ENCODE results near the gene MACROD2.

Gene MACROD2

DNA sequence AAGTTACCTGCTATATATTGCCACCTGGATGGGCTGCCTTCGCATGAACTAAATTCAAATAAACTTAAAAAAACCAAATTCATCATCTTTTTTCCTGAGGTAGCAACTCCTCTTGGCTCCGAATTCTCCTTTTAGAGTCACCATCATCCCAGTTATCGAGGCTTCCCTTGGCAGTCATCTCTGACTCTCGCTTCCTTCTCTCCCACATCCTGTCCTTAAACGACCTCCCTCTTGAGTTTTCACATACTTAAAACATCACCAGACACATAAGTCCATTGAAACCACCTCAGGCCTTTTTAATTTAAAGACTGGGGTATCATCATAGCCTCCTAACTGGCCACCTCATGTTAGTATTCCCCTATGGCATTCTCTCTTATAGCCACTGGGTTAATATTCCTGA lies 638.2 kb downstream of the MACROD2 start:
- DNase-seq (ENCODE audit: low read depth in 4 of 4, low spot score in 1 of 4) = no peak

GRCh38 chr20:14634665-14635064 lies 639.3 kb downstream of the MACROD2 start:
- no peak for DNase-seq (ENCODE audit: low read depth in 4 of 4, low spot score in 1 of 4)

- DNase-seq (ENCODE audit: low read depth in 4 of 4, low spot score in 1 of 4) = no peak
Measured at GRCh38 chr20:14637441-14637840, 642.1 kb downstream of the MACROD2 start.

GRCh38 chr20:14643146-14643545 lies 647.8 kb downstream of the MACROD2 start:
- DNase-seq (ENCODE audit: low read depth in 4 of 4, low spot score in 1 of 4) = no peak

DNA sequence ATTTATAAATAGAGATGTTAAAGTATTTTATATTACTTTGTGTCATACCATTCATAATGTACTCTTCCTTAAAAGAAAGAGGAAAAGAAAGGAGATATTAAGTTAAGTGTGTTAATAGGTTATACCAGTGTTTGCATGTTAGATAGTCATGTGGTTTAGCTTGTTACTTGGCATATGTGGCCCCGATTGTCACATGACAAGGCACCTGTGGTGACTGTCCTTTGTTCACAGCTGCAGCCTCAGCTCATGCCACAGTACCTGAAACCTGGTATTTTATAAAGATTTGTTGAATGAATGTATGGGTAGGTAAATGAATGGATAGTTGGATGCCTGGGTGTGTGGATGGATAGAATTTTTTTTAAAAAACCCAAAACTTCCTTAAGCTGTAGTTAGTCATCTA lies 648.2 kb downstream of the MACROD2 start:
- no peak for DNase-seq (ENCODE audit: low read depth in 4 of 4, low spot score in 1 of 4)

- no peak for DNase-seq (ENCODE audit: low read depth in 4 of 4, low spot score in 1 of 4)
Measured at GRCh38 chr20:14644306-14645097, 649.2 kb downstream of the MACROD2 start.

DNA sequence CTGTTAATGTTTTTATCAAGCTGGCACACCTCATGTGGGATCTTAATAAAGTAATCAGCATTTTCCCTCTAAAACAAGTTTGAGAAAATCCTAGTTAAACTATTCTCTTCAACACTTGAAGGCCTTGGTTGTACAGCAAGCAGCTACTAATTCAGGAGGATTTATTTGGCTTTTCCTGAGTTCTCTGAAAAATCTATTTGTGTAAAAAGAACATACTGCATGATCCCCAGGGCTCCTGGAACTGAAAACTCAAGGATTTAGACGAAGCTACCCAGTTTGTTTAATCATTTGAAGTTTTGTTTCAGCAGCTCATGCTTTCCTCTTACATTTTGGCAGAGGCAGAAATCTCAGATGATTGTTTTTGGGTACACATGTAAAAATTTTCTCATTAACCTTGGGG lies 651.7 kb downstream of the MACROD2 start:
- DNase-seq (ENCODE audit: low read depth in 4 of 4, low spot score in 1 of 4) = no peak

- DNase-seq (ENCODE audit: low read depth in 4 of 4, low spot score in 1 of 4) = no peak
Measured at GRCh38 chr20:14649662-14650061, 654.3 kb downstream of the MACROD2 start.

- DNase-seq (ENCODE audit: low read depth in 4 of 4, low spot score in 1 of 4) = no peak
Measured at GRCh38 chr20:14657266-14658005, 662.1 kb downstream of the MACROD2 start.

GRCh38 chr20:14664101-14664500 lies 668.8 kb downstream of the MACROD2 start:
- DNase-seq (ENCODE audit: low read depth in 4 of 4, low spot score in 1 of 4) = no peak

DNA sequence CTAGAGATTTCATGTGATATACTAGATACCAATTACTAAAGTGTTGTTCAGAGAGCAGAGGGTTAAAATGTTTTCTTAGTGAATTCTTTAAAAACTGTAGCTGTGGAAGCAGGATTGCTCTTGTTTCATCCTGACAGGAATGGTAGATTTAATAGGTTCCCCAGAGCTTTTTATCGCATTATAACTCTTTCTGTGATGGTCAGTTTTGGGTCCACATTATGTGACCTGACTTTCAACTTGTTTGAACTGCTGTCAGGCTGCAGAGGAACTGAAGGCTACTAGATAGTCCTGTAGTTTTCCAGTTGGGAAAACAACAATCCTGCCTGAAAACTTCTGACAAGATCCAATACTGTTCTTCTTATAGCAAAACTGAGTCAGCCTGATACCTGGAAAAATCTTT lies 671.4 kb downstream of the MACROD2 start:
- no peak for DNase-seq (ENCODE audit: low read depth in 4 of 4, low spot score in 1 of 4)

DNA sequence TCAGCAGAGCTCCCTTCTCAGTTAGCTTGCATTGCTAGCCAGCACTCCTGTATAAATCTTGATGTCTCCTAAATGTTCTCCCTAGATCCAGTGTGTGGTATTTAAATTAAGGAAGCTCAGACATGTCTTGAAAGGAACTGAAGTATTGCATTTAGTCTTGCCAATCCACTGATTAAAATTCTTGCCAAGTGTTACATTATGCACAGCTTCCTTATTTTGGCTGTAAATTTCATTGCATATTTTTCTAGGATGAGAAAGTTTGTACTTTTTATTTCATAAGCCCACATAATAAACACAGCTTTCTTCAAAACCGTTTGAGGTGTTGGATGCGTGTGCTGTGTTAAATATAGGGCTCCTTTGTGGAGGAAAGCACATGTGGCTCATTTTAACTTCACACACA lies 671.9 kb downstream of the MACROD2 start:
- no peak for DNase-seq (ENCODE audit: low read depth in 4 of 4, low spot score in 1 of 4)

DNA sequence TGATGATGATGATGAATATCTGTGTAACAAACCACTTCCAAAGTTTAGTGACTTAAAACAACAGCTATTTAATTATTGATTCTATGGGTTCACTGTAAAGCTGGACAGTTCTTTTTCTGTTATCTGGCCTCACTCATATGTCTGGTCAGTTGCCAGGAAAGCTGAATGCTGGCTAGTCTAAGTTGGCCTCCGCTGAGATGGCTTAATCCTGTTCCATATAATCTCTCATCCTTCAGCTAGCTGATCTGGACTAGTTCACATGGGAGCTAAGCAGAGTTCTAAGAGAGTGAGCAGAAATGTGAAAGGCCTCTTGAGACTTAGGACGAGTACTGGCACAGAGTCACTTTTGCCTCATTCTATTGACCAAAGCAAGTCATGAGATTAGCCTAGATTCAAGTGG lies 676.8 kb downstream of the MACROD2 start:
- DNase-seq (ENCODE audit: low read depth in 4 of 4, low spot score in 1 of 4) = no peak

GRCh38 chr20:14673164-14673563 lies 677.8 kb downstream of the MACROD2 start:
- no peak for DNase-seq (ENCODE audit: low read depth in 4 of 4, low spot score in 1 of 4)

- no peak for DNase-seq (ENCODE audit: low read depth in 4 of 4, low spot score in 1 of 4)
Measured at GRCh38 chr20:14677455-14677854, 682.1 kb downstream of the MACROD2 start.

GRCh38 chr20:14685183-14685582 lies 689.9 kb downstream of the MACROD2 start:
- no peak for DNase-seq (ENCODE audit: low read depth in 4 of 4, low spot score in 1 of 4)

DNA sequence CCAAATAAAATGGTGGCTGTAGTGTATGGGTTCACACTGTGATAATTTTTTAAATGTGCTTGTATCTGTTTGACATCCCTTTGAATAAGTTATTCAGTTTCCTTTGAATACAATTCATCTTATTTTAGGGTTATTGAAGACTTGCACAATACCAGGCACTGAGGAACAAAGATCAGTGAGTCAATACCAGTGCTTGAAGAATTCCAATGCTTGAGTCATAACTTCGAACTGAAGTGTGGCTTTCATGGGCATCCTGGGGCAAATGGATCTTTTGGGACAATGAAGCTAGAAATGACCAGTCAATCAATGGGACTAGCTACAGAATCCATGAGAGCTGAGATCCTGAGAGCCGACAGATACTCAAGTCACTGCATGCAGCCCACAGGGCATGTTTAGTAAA lies 692.0 kb downstream of the MACROD2 start:
- no peak for DNase-seq (ENCODE audit: low read depth in 4 of 4, low spot score in 1 of 4)

DNA sequence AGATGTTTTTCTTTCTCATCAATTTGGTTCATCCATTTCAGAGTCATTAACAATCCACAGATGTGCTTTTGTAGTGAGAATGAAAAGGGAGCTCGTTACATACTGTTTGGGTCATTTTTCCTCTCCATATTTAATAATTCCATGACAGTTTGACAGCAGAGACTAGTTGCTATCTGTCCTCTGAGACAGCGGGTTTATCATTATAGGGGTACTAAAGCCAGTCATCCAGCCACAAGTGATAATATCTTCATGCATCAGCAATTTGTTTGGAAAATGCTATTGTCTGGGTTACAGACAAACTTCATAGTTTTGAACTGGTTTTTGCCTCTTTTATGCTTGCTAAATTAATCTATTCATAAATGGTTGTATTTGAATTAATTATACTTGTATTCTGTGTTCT lies 692.7 kb downstream of the MACROD2 start:
- DNase-seq (ENCODE audit: low read depth in 4 of 4, low spot score in 1 of 4) = no peak

GRCh38 chr20:14691994-14692393 lies 696.7 kb downstream of the MACROD2 start:
- DNase-seq (ENCODE audit: low read depth in 4 of 4, low spot score in 1 of 4) = no peak

DNA sequence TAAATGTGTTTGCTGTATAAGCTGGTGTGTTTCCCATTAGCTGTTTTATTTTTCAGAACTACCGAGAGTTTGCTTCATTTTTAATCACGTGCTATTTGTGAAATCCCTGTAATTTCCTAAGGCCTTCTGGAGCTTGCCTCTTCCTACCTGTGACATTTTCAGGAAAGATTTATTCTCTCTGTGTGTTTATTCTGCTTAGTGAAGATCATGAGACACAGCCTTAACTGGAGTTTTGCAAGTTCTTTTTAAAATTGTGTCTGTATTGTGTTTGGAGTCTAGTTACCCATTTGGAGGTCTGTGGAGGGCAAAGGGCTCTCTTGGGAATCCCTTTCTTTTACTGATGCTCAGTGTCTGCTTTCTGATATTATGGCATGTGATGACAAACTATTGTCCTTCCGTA lies 701.2 kb downstream of the MACROD2 start:
- DNase-seq (ENCODE audit: low read depth in 4 of 4, low spot score in 1 of 4) = no peak

DNA sequence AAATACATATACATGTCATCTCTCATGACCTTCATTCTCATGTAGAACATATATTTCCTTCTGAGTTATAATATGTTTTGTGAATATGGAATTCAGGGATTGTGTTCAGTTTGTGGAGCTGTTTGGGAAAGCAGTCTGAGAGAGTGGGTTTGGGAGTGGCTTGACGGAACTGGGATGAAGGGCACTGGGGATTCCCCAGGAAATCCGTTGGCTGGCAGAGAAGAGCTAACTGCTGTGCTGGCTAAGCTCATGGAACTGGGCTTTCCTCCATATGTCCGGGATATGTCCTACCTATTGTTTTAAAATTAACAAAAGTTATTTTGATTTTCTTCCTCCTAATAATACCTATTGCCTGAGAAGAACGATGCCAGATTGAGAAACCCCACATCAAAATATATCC lies 701.6 kb downstream of the MACROD2 start:
- DNase-seq (ENCODE audit: low read depth in 4 of 4, low spot score in 1 of 4) = no peak

DNA sequence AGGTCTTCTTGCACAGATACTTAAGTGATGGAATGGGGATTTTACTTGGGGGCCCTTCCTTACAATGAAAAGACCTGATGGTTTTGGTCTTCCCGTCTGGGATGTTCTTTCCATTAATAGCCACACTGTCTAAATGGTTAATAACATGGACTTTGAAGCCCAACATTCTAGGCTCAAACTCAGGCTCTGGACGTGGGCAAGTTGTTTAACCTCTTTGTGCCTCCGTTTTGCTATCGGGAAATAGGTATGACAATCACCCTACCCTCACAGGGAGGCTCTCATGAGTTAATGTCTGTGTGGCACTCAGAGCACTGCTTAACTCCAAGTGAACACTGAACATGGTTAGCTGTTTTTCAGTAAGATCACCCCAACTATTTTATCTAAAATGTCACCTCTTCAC lies 702.8 kb downstream of the MACROD2 start:
- no peak for DNase-seq (ENCODE audit: low read depth in 4 of 4, low spot score in 1 of 4)
